Stimulated activated naive CD4-positive, alpha-beta T cell (primary cell): ENCODE measurements around the gene SOX6.
"Not testable (repeated sequence)": the region's sequence is repeated elsewhere in the genome, so short reads cannot be mapped to it uniquely, and the experiment has no call there.

Experiments used
- DNase-seq, 6 experiments: peaks; one replicate each; lab custom pipeline; 2025; lab: John Stamatoyannopoulos, UW

Gene SOX6

GRCh38 chr11:16095756-16096155, 260.6 kb downstream of the SOX6 start:
- DNase-seq = no peak

- no peak for DNase-seq
Observed at GRCh38 chr11:16093889-16094653, 262.3 kb downstream of the SOX6 start.

GRCh38 chr11:16091862-16092261, 264.5 kb downstream of the SOX6 start:
- no peak for DNase-seq

- DNase-seq = no peak
Observed at GRCh38 chr11:16089481-16089880, 266.9 kb downstream of the SOX6 start.

GRCh38 chr11:16088774-16089173, 267.6 kb downstream of the SOX6 start:
- no peak for DNase-seq

- no peak for DNase-seq
Observed at GRCh38 chr11:16087886-16088285, 268.5 kb downstream of the SOX6 start.

- DNase-seq = no peak
Observed at GRCh38 chr11:16086229-16086819, 270.0 kb downstream of the SOX6 start.

GRCh38 chr11:16082095-16083055, 274.0 kb downstream of the SOX6 start:
- DNase-seq = no peak

GRCh38 chr11:16081382-16082094, 274.8 kb downstream of the SOX6 start:
- no peak for DNase-seq

GRCh38 chr11:16080688-16081381, 275.5 kb downstream of the SOX6 start:
- DNase-seq = no peak

- no peak for DNase-seq
Observed at GRCh38 chr11:16078936-16079335, 277.4 kb downstream of the SOX6 start.

- no peak for DNase-seq
Observed at GRCh38 chr11:16070573-16070972, 285.8 kb downstream of the SOX6 start.

GRCh38 chr11:16067268-16067667, 289.1 kb downstream of the SOX6 start:
- DNase-seq = not testable (repeated sequence)

- no peak for DNase-seq
Observed at GRCh38 chr11:16059332-16059731, 297.0 kb downstream of the SOX6 start.

GRCh38 chr11:16058671-16059070, 297.7 kb downstream of the SOX6 start:
- DNase-seq = no peak

- DNase-seq = no peak
Observed at GRCh38 chr11:16052750-16053149, 303.6 kb downstream of the SOX6 start.

- DNase-seq = no peak
Observed at GRCh38 chr11:16049611-16050010, 306.7 kb downstream of the SOX6 start.

- DNase-seq = no peak
Observed at GRCh38 chr11:16047073-16047472, 309.3 kb downstream of the SOX6 start.

GRCh38 chr11:16043617-16044016, 312.7 kb downstream of the SOX6 start:
- no peak for DNase-seq

- DNase-seq = no peak
Observed at GRCh38 chr11:16041207-16041606, 315.1 kb downstream of the SOX6 start.

GRCh38 chr11:16040151-16040550, 316.2 kb downstream of the SOX6 start:
- no peak for DNase-seq
